Pancreas (tissue), 10 donors: ENCODE results near the gene RSPH9. TPM values are rescaled to one million over a fixed set of nuclear protein-coding genes. Genes with fewer than 3 reads are reported as not detected.

Experiments used
- ATAC-seq, 4 donors: fragments of 200-7000 bp; cut with Tn5 transposase; one replicate each; pipeline versions ENCODE4 v1.8.0 to v1.9.1; 2020; ENCODE audit warnings: mild to moderate bottlenecking in 4 of 4, moderate library complexity in 4 of 4
- DNase-seq, 6 donors: peaks; one replicate each; pipeline ENCODE4 v3.0.0-alpha.2; 2020
- FAIRE-seq: peaks from 2 replicates; lab custom pipeline; 2012; peaks lifted over from hg19 to GRCh38; lab: Jason Lieb, UNC
- H3K27ac ChIP-seq, 4 donors: fragments of 200-600 bp; sonication (generic); 1 replicate in 3 of 4; 2 replicates in 1 of 4; pipeline versions ENCODE4 v1.5.0 to v1.8.0; 2020
- H3K27me3 ChIP-seq, 4 donors: fragments of 200-600 bp; one replicate each; pipeline ENCODE4 v1.8.0; 2021
- H3K36me3 ChIP-seq, 3 donors: fragments of 200-600 bp; sonication (generic) in 1 of 3; one replicate each; pipeline versions ENCODE4 v1.5.0 to v1.8.0; 2020 to 2021
- H3K4me1 ChIP-seq, 3 donors: fragments of 200-600 bp; one replicate each; pipeline ENCODE4 v1.8.0; 2021
- H3K4me3 ChIP-seq, 4 donors: fragments of 200-600 bp; sonication (generic) in 2 of 4; one replicate each; pipeline versions ENCODE4 v1.5.0 to v1.8.0; 2020 to 2021
- H3K9me3 ChIP-seq, 4 donors: fragments of 200-600 bp; one replicate each; pipeline ENCODE4 v1.8.0; 2021
- CTCF ChIP-seq, 4 donors: fragments of 200-600 bp; sonication (generic) in 3 of 4; IDR thresholded peaks; one replicate each; pipeline versions ENCODE4 v1.5.0 to v1.8.0; 2021; ENCODE audit warnings: antibody characterized with exemption in 4 of 4
- WGBS, 2 donors: extraction: QIAGEN DNeasy Blood & Tissue Kit; methylation state at CpG; one replicate each; pipeline ENCODE4 v1.1.7; 2013; 5-methylcytosine and 5-hydroxymethylcytosine counted together
- intact Hi-C, 3 donors: fragments of 100-400 bp; cut with DNase I; formaldehyde crosslinking; loops; one replicate each; pipeline versions ENCODE4 v1.11.1 to v1.14.2; 2022
- polyA plus RNA-seq, 2 donors: library from polyadenylated mRNA; stranded (reverse); fragments of 200-250 nt; gene quantifications; one replicate each; pipeline ENCODE4 v1.2.3, GENCODE V29; 2013
- total RNA-seq, 6 donors: library from RNA; stranded (reverse); fragmentation: NEBNext Ultra II Directional in 4 of 6; extraction: Animal tissue kit (Norgen Biotek cat#: 25700) in 4 of 6; gene quantifications; one replicate each; pipeline versions ENCODE4 v1.2.1 to v1.2.4, GENCODE V29; 2021 to 2023
- donor health status: healthy with polysubstance abuse.
- donor health status: DM: no; HTN: no; CAD: no; lungs with moderate emphysema.
- donor health status: DM: no; HTN: no; CAD: no.
- donor health status: control.
- donor health status: control.
- donor health status: Bipolar disorder and iron deficiency.
- donor health status: DM: yes; HTN: yes; CAD: no.
- donor health status: DM: no; HTN: no; CAD: no.
- donor health status: DM: no; HTN: no; CAD: no.
- donor health status: DM: yes; HTN: yes; CAD: no.

The RSPH9 gene
- total and polyA plus RNA-seq, 8 donors = 0.06 to 1.1 (median 0.12) TPM; not detected in 3

GRCh38 chr6:43715056-43715788 lies 70.4 kb downstream of the RSPH9 start:
- intact Hi-C loops = no loop called here
- TF ChIP-seq CTCF (IDR thresholded peaks at IDR 0.05) = no peak
- ATAC-seq (no peak), DNase-seq (no peak), FAIRE-seq (no peak)
- Histone ChIP-seq H3K36me3 (no peaks in the 10 kb centered on the region), H3K9me3 (no peaks in the 10 kb centered on the region), H3K27me3 (no peaks in the 10 kb centered on the region), H3K27ac (no peak overlapping the region), H3K4me1 (no peaks in the 10 kb centered on the region), H3K4me3 (no peak overlapping the region)
- WGBS, 2 donors = 67 to 70% methylated on average over 5 of the region's 5 CpGs

GRCh38 chr6:43716099-43716498 lies 71.3 kb downstream of the RSPH9 start:
- intact Hi-C loops = no loop called here
- TF ChIP-seq CTCF (IDR thresholded peaks at IDR 0.05) = no peak
- Histone ChIP-seq H3K4me1 (no peaks in the 10 kb centered on the region), H3K27me3 (no peaks in the 10 kb centered on the region), H3K9me3 (no peaks in the 10 kb centered on the region), H3K27ac (no peak overlapping the region), H3K4me3 (no peak overlapping the region), H3K36me3 (no peaks in the 10 kb centered on the region)
- no peak for ATAC-seq
- WGBS, 2 donors = 61 to 68% methylated on average over 9 of the region's 9 CpGs
- no peak for FAIRE-seq
- DNase-seq = no peak

- no peak for TF ChIP-seq CTCF (IDR thresholded peaks at IDR 0.05)
- no peak for FAIRE-seq
- WGBS, 2 donors = 69 to 82% methylated on average over 8 of the region's 8 CpGs
These were observed 72.6 kb downstream of the RSPH9 start for GRCh38 chr6:43717389-43717788.

GRCh38 chr6:43717822-43718221 lies 73.0 kb downstream of the RSPH9 start:
- H3K9me3 ChIP-seq = no peaks in the 10 kb centered on the region
- no peaks in the 10 kb centered on the region for H3K36me3 ChIP-seq
- DNase-seq (no peak), FAIRE-seq (no peak), ATAC-seq (peak in 2 of 4 donors; percentile 25 to 37)
- no peaks in the 10 kb centered on the region for H3K4me1 ChIP-seq
- TF ChIP-seq CTCF (IDR thresholded peaks at IDR 0.05) = no peak
- H3K27me3 ChIP-seq = no peaks in the 10 kb centered on the region
- intact Hi-C loops = no loop called here
- H3K4me3 ChIP-seq = no peak overlapping the region
- no peak overlapping the region for H3K27ac ChIP-seq
- WGBS, 2 donors = 65 to 79% methylated on average over 11 to 12 of the region's 12 CpGs

More at GRCh38 chr6:43717389-43717788, 72.6 kb downstream of the RSPH9 start:
- H3K4me3 ChIP-seq = no peak overlapping the region
- no peaks in the 10 kb centered on the region for H3K9me3 ChIP-seq
- H3K27me3 ChIP-seq = no peaks in the 10 kb centered on the region
- intact Hi-C loops = no loop called here
- H3K36me3 ChIP-seq = no peaks in the 10 kb centered on the region
- no peaks in the 10 kb centered on the region for H3K4me1 ChIP-seq
- ATAC-seq (no peak), DNase-seq (no peak)
- H3K27ac ChIP-seq = no peak overlapping the region

- no peak for ATAC-seq
- Histone ChIP-seq H3K27me3 (no peaks in the 10 kb centered on the region), H3K9me3 (no peaks in the 10 kb centered on the region), H3K4me3 (no peak overlapping the region), H3K4me1 (no peaks in the 10 kb centered on the region), H3K27ac (no peak overlapping the region), H3K36me3 (no peaks in the 10 kb centered on the region)
- DNase-seq = no peak
- 76 to 84% methylated on average over 13 of the region's 13 CpGs for WGBS, 2 donors
- TF ChIP-seq CTCF (IDR thresholded peaks at IDR 0.05) = no peak
- intact Hi-C loops = no loop called here
- no peak for FAIRE-seq
These were observed 73.7 kb downstream of the RSPH9 start for GRCh38 chr6:43718387-43719105.
